IPS DF 19.7 (cell line): Measurements from ENCODE around the gene TRPC4AP.
"Not testable (repeated sequence)": the region's sequence is repeated elsewhere in the genome, so short reads cannot be mapped to it uniquely, and the experiment has no call there.

ENCODE experiments used
- DNase-seq: peaks from one replicate; pipeline ENCODE4 v3.0.0-alpha.2; 2013; ENCODE audit warnings: low read depth, low spot score

The TRPC4AP gene

GRCh38 chr20:35104685-35105295, 12.2 kb upstream of the TRPC4AP start:
- DNase-seq: no peak

- DNase-seq: no peak
Observed at GRCh38 chr20:35101620-35102019, 9.0 kb upstream of the TRPC4AP start.

- DNase-seq: no peak
Observed at GRCh38 chr20:35093267-35093884, 769 bp upstream of the TRPC4AP start.

- DNase-seq: no peak
Observed at GRCh38 chr20:35091816-35092523, 637 bp downstream of the TRPC4AP start.

- no peak for DNase-seq
Observed at GRCh38 chr20:35088231-35089145, 4.1 kb downstream of the TRPC4AP start.

GRCh38 chr20:35087791-35088190, 4.8 kb downstream of the TRPC4AP start:
- no peak for DNase-seq

GRCh38 chr20:35087355-35087754, 5.3 kb downstream of the TRPC4AP start:
- no peak for DNase-seq

- no peak for DNase-seq
Observed at GRCh38 chr20:35085477-35086225, 7.0 kb downstream of the TRPC4AP start.

- no peak for DNase-seq
Observed at GRCh38 chr20:35084998-35085397, 7.6 kb downstream of the TRPC4AP start.

GRCh38 chr20:35080348-35080642, 12.3 kb downstream of the TRPC4AP start:
- not testable (repeated sequence) for DNase-seq

- no peak for DNase-seq
Observed at GRCh38 chr20:35079472-35080347, 12.9 kb downstream of the TRPC4AP start.

- DNase-seq: no peak
Observed at GRCh38 chr20:35077872-35078271, 14.7 kb downstream of the TRPC4AP start.

GRCh38 chr20:35077341-35077740, 15.3 kb downstream of the TRPC4AP start:
- DNase-seq: no peak

GRCh38 chr20:35071436-35072153, 21.0 kb downstream of the TRPC4AP start:
- DNase-seq: not testable (repeated sequence)

GRCh38 chr20:35066194-35066593, 26.4 kb downstream of the TRPC4AP start:
- no peak for DNase-seq

GRCh38 chr20:35065181-35065580, 27.4 kb downstream of the TRPC4AP start:
- DNase-seq: no peak

- DNase-seq: no peak
Observed at GRCh38 chr20:35063168-35063567, 29.4 kb downstream of the TRPC4AP start.

GRCh38 chr20:35062478-35062877, 30.1 kb downstream of the TRPC4AP start:
- DNase-seq: no peak

GRCh38 chr20:35060168-35060567, 32.4 kb downstream of the TRPC4AP start:
- DNase-seq: no peak

GRCh38 chr20:35059612-35060011, 33.0 kb downstream of the TRPC4AP start:
- DNase-seq: no peak
